Upper lobe of left lung (tissue), 6 donors: Measurements from ENCODE around the gene MYH9. TPM values are rescaled to one million over a fixed set of nuclear protein-coding genes. Genes with fewer than 3 reads are reported as not detected.

Source experiments
- ATAC-seq, 2 donors: fragments of 200-7000 bp; cut with Tn5 transposase; one replicate each; pipeline ENCODE4 v1.9.1; 2022; ENCODE audit warnings: mild to moderate bottlenecking in 2 of 2, moderate library complexity in 2 of 2; ENCODE audit not compliant: low FRiP score in 2 of 2
- DNase-seq, 2 donors: peaks; one replicate each; pipeline ENCODE4 v3.0.0-alpha.2; 2019 to 2020
- H3K27ac ChIP-seq, 4 donors: fragments of 200-600 bp; sonication (generic); one replicate each; pipeline ENCODE4 v1.5.1; 2016 to 2019
- H3K27me3 ChIP-seq, 4 donors: fragments of 200-600 bp; sonication (generic); one replicate each; pipeline ENCODE4 v1.5.1; 2017 to 2019
- H3K36me3 ChIP-seq, 4 donors: fragments of 200-600 bp; sonication (generic); one replicate each; pipeline ENCODE4 v1.5.1; 2016 to 2019
- H3K4me1 ChIP-seq, 4 donors: fragments of 200-600 bp; sonication (generic); one replicate each; pipeline ENCODE4 v1.5.1; 2018 to 2019
- H3K4me3 ChIP-seq, 4 donors: fragments of 200-600 bp; sonication (generic); one replicate each; pipeline ENCODE4 v1.5.1; 2017 to 2019; ENCODE audit warnings: mild to moderate bottlenecking in 2 of 4, moderate library complexity in 1 of 4
- H3K9me3 ChIP-seq, 4 donors: fragments of 200-600 bp; sonication (generic); one replicate each; pipeline ENCODE4 v1.5.1; 2018 to 2019
- EP300 ChIP-seq, 4 donors: sonication (generic); formaldehyde crosslinking; IDR thresholded peaks; one replicate each; pipeline ENCODE4 v1.5.1; 2017; ENCODE audit warnings: antibody characterized with exemption in 4 of 4, control low read depth in 2 of 4
- POLR2A ChIP-seq, 4 donors: fragments of 450-650 bp; IDR thresholded peaks; one replicate each; pipeline ENCODE4 v1.5.1; 2016 to 2017; ENCODE audit warnings: antibody characterized with exemption in 4 of 4, mild to moderate bottlenecking in 2 of 4
- POLR2AphosphoS5 ChIP-seq, 2 donors: sonication (generic); formaldehyde crosslinking; IDR thresholded peaks; one replicate each; pipeline ENCODE4 v1.5.1; 2017; ENCODE audit warnings: antibody characterized with exemption in 2 of 2
- WGBS, 2 donors: methylation state at CpG; one replicate each; pipeline ENCODE4 v1.1.5; 2017 to 2018; 5-methylcytosine and 5-hydroxymethylcytosine counted together
- total RNA-seq, 6 donors: library from RNA; depleted of rRNA in 4 of 6; stranded (reverse); fragments of >200 nt in 4 of 6; gene quantifications; one replicate each; pipeline versions ENCODE4 v1.1.0 to v1.2.1, GENCODE V29; 2016 to 2021
- TF ChIP-seq, protein P1 (sequence below), 6 experiments: fragments of 450-650 bp in 4 of 6; fragments of 200-600 bp in 2 of 6; sonication (generic) in 2 of 6; IDR thresholded peaks; one replicate each; pipeline ENCODE4 v1.5.1; 2016 to 2019; ENCODE audit warnings: antibody characterized with exemption in 6 of 6
- donor health status: DM: no; HTN: no; CAD: no; lungs with moderate emphysema.
- donor health status: DM: no; HTN: yes; CAD: no; lungs with severe emphysema.

MYH9 gene
- total RNA-seq, 6 donors from 2014 or later: 486 to 925 (median 599) TPM

DNA sequence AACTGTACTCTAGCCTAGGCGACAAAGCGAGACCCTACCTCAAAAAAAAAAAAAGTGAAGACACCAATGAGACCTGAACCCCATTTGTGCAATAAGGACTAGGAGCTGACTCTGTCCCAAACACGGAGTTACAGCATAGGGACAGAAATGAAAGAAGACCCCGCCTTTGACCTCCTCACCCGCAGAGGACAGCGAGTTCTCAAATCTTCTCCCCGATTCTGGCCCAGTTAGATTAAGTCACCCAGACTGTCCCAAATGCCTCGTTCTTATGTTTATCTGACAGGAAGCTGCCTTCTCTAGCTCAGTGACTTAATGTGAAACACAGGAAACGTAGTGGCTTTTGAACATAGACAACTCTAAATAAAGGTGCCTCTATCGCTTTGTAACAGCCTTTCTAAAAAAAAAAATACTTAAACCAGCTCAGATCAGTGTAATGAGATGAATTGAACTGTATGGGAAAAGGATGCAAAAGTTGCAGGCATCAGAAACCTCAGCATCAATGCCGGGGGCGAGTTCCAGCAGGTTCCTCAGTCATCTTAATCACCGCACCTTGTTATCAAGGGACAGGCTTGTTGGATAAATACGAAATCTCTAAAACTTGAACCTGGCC lies 10.6 kb downstream of the MYH9 start:
- peak overlapping the region; percentile 81 to 95 (median 90) for H3K27ac ChIP-seq
- H3K36me3 ChIP-seq: peaks cover 0 to 46% (median 7%) of the 10 kb centered on the region in 4 donors
- no peaks in the 10 kb centered on the region for H3K9me3 ChIP-seq
- ATAC-seq (no peak), DNase-seq (no peak)
- peak overlapping the region in 1 of 4 donors; percentile 12 for H3K4me3 ChIP-seq
- H3K27me3 ChIP-seq: no peaks in the 10 kb centered on the region
- peaks cover 94 to 100% (median 99%) of the 10 kb centered on the region in 4 donors for H3K4me1 ChIP-seq
- TF ChIP-seq POLR2A (IDR thresholded peaks at IDR 0.05) (peak in 1 of 4 donors; percentile 44), EP300 (IDR thresholded peaks at IDR 0.05) (peak in 2 of 4 donors; percentile 86 to 90), POLR2AphosphoS5 (IDR thresholded peaks at IDR 0.05) (peak; percentile 27 to 57)
- TF ChIP-seq, protein P1, sequence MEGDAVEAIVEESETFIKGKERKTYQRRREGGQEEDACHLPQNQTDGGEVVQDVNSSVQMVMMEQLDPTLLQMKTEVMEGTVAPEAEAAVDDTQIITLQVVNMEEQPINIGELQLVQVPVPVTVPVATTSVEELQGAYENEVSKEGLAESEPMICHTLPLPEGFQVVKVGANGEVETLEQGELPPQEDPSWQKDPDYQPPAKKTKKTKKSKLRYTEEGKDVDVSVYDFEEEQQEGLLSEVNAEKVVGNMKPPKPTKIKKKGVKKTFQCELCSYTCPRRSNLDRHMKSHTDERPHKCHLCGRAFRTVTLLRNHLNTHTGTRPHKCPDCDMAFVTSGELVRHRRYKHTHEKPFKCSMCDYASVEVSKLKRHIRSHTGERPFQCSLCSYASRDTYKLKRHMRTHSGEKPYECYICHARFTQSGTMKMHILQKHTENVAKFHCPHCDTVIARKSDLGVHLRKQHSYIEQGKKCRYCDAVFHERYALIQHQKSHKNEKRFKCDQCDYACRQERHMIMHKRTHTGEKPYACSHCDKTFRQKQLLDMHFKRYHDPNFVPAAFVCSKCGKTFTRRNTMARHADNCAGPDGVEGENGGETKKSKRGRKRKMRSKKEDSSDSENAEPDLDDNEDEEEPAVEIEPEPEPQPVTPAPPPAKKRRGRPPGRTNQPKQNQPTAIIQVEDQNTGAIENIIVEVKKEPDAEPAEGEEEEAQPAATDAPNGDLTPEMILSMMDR (IDR thresholded peaks at IDR 0.05): no peak
- WGBS, 2 donors: 36 to 41% methylated on average over 14 of the region's 14 CpGs

- Histone ChIP-seq H3K27me3 (no peaks in the 10 kb centered on the region), H3K36me3 (peaks cover 0 to 41% (median 5%) of the 10 kb centered on the region in 4 donors), H3K9me3 (no peaks in the 10 kb centered on the region), H3K27ac (peak overlapping the region; percentile 81 to 95 (median 90)), H3K4me1 (peaks cover 95 to 100% (median 99%) of the 10 kb centered on the region in 4 donors), H3K4me3 (peak overlapping the region in 1 of 4 donors; percentile 7)
- no peak for ATAC-seq
- WGBS, 2 donors: 73 to 82% methylated on average over 3 of the region's 3 CpGs
- no peak for DNase-seq
- TF ChIP-seq POLR2A (IDR thresholded peaks at IDR 0.05) (no peak), EP300 (IDR thresholded peaks at IDR 0.05) (no peak), POLR2AphosphoS5 (IDR thresholded peaks at IDR 0.05) (no peak)
- TF ChIP-seq, protein P1 (IDR thresholded peaks at IDR 0.05): no peak
Observed at GRCh38 chr22:36376265-36376664, 11.5 kb downstream of the MYH9 start.

GRCh38 chr22:36375071-36375980 lies 12.4 kb downstream of the MYH9 start:
- 39 to 58% methylated on average over 5 to 9 of the region's 9 CpGs for WGBS, 2 donors
- Histone ChIP-seq H3K9me3 (no peaks in the 10 kb centered on the region), H3K27ac (peak overlapping the region; percentile 84 to 95 (median 90)), H3K4me3 (no peak overlapping the region), H3K4me1 (peaks cover 95 to 100% (median 99%) of the 10 kb centered on the region in 4 donors), H3K36me3 (peaks cover 0 to 32% (median 0%) of the 10 kb centered on the region in 4 donors), H3K27me3 (no peaks in the 10 kb centered on the region)
- ATAC-seq: peak in 1 of 2 donors; percentile 49
- peak in 1 of 2 donors; percentile 91 for DNase-seq
- TF ChIP-seq POLR2A (IDR thresholded peaks at IDR 0.05): peak in 1 of 4 donors; percentile 19
- TF ChIP-seq, protein P1 (IDR thresholded peaks at IDR 0.05): no peak
- peak; percentile 46 to 57 for TF ChIP-seq POLR2AphosphoS5 (IDR thresholded peaks at IDR 0.05)
- no peak for TF ChIP-seq EP300 (IDR thresholded peaks at IDR 0.05)

- Histone ChIP-seq H3K27me3 (no peaks in the 10 kb centered on the region), H3K36me3 (peaks cover 0 to 25% (median 0%) of the 10 kb centered on the region in 4 donors), H3K27ac (peak overlapping the region; percentile 84 to 95 (median 90)), H3K9me3 (no peaks in the 10 kb centered on the region), H3K4me1 (peaks cover 95 to 100% (median 99%) of the 10 kb centered on the region in 4 donors), H3K4me3 (no peak overlapping the region)
- TF ChIP-seq POLR2AphosphoS5 (IDR thresholded peaks at IDR 0.05) (no peak), EP300 (IDR thresholded peaks at IDR 0.05) (no peak), POLR2A (IDR thresholded peaks at IDR 0.05) (no peak)
- TF ChIP-seq, protein P1 (IDR thresholded peaks at IDR 0.05): no peak
- no peak for ATAC-seq
- DNase-seq: no peak
- whole genome bisulfite sequencing, 2 donors: 52 to 69% methylated on average over 7 to 11 of the region's 11 CpGs
Observed at GRCh38 chr22:36374603-36375024, 13.2 kb downstream of the MYH9 start.
